Activated CD8-positive, alpha-beta T cell treated with anti-CD3 and anti-CD28 coated beads for 36 hours (primary cell): ENCODE measurements around the gene KRTAP27-1. TPM values are rescaled to one million over a fixed set of nuclear protein-coding genes. Genes with fewer than 3 reads are reported as not detected.

Experiments
- ATAC-seq: fragments of 200-7000 bp; cut with Tn5 transposase; one replicate; pipeline ENCODE4 v1.10.0; 2021; ENCODE audit warnings: mild to moderate bottlenecking, moderate library complexity
- CTCF ChIA-PET: fragments of 350-600 bp; sonication (Branson Sonifier 250); formaldehyde crosslinking; loops from one replicate; lab custom pipeline; 2021; ENCODE audit warnings: antibody characterized with exemption; lab: Charles Lee
- POLR2A ChIA-PET: fragments of 350-600 bp; sonication (Branson Sonifier 250); formaldehyde crosslinking; loops from one replicate; lab custom pipeline; 2021; ENCODE audit warnings: antibody characterized with exemption; lab: Charles Lee
- DNase-seq: peaks from one replicate; pipeline ENCODE4 v3.0.0-alpha.2; 2020
- H3K27ac Mint-ChIP-seq: one replicate; pipeline ENCODE4 v1.8.0; 2021; ENCODE audit warnings: mild to moderate bottlenecking, mixed read lengths
- H3K27me3 Mint-ChIP-seq: one replicate; pipeline ENCODE4 v1.8.0; 2021; ENCODE audit warnings: mixed read lengths
- H3K36me3 Mint-ChIP-seq: one replicate; pipeline ENCODE4 v1.8.0; 2021; ENCODE audit warnings: low read depth, mixed read lengths
- H3K4me1 Mint-ChIP-seq: one replicate; pipeline ENCODE4 v1.8.0; 2021; ENCODE audit warnings: low read depth, mixed read lengths
- H3K4me3 Mint-ChIP-seq: one replicate; pipeline ENCODE4 v1.8.0; 2021; ENCODE audit warnings: mild to moderate bottlenecking, moderate library complexity, mixed read lengths
- H3K9me3 Mint-ChIP-seq: one replicate; pipeline ENCODE4 v1.8.0; 2021; ENCODE audit warnings: mixed read lengths
- intact Hi-C: fragments of 100-400 bp; cut with micrococcal nuclease; formaldehyde crosslinking; loops from one replicate; pipeline ENCODE4 v1.10.0; 2022
- total RNA-seq, 2 experiments: library from RNA; stranded (reverse); gene quantifications; one replicate each; pipeline ENCODE4 v1.2.3, GENCODE V29; 2021
- TF ChIP-seq, protein P1 (sequence below): fragments of 200-600 bp; IDR thresholded peaks from one replicate; pipeline ENCODE4 v1.8.0; 2022; ENCODE audit warnings: antibody characterized with exemption, mild to moderate bottlenecking

The KRTAP27-1 gene
- total RNA-seq, 2 experiments from 2014 or later, result not detected

DNA sequence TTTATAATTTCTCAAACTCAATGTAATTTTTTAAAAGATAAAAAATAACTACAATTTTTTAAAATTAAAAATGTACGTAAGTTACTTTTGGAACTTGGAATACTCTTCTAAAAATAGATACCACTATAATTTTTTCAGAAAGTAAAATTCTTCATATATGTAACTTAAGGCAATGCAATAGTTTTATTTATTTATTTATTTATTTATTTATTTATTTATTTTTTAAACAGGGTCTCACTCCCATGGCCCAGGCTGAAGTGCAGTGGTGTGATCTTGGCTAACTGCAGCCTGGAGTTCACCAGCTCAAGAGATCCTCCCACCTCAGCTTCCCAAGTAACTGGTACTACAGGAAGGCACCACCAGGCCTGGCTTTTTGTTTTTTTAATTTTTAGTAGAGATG is 14.0 kb upstream of the KRTAP27-1 start:
- ATAC-seq, result no peak
- no peaks in the 10 kb centered on the region for H3K9me3 Mint-ChIP-seq
- ChIA-PET POLR2A (no interaction called here), CTCF (interaction anchor here (0.6 kb wide), 1 partner anchor 847 kb away, joined by 3 read pairs; no protein-coding TSS in a partner anchor)
- peaks cover 3% of the 10 kb centered on the region for H3K27me3 Mint-ChIP-seq
- H3K4me1 Mint-ChIP-seq, result no peaks in the 10 kb centered on the region
- no peak overlapping the region for H3K27ac Mint-ChIP-seq
- TF ChIP-seq, protein P1, sequence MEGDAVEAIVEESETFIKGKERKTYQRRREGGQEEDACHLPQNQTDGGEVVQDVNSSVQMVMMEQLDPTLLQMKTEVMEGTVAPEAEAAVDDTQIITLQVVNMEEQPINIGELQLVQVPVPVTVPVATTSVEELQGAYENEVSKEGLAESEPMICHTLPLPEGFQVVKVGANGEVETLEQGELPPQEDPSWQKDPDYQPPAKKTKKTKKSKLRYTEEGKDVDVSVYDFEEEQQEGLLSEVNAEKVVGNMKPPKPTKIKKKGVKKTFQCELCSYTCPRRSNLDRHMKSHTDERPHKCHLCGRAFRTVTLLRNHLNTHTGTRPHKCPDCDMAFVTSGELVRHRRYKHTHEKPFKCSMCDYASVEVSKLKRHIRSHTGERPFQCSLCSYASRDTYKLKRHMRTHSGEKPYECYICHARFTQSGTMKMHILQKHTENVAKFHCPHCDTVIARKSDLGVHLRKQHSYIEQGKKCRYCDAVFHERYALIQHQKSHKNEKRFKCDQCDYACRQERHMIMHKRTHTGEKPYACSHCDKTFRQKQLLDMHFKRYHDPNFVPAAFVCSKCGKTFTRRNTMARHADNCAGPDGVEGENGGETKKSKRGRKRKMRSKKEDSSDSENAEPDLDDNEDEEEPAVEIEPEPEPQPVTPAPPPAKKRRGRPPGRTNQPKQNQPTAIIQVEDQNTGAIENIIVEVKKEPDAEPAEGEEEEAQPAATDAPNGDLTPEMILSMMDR, result no peak
- no peak for DNase-seq
- no peaks in the 10 kb centered on the region for H3K36me3 Mint-ChIP-seq
- no peak overlapping the region for H3K4me3 Mint-ChIP-seq
- intact Hi-C loops, result no loop called here

DNA sequence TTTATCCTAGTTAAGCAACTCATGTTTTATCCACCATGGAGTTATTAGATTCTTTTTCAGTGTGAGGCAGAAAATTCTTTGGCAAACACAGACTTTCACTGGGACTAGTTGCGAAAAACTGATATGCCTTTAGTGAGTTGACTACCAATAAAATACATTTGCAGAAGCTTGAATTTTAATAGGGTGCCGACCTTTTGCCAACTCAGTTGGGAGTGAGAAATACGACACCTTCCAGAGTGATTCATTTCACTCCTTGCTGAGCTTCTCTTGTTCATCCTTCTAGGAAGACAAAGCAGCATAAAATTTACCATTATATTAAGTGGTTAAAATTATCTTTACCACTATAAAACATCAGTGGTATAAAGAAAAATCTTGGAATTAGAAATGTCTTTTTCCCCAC is 12.1 kb upstream of the KRTAP27-1 start:
- ChIA-PET CTCF (interaction anchor here (1.2 kb wide), 1 partner anchor 9 kb away, joined by 4 read pairs; no protein-coding TSS in a partner anchor), POLR2A (no interaction called here)
- no peak overlapping the region for H3K27ac Mint-ChIP-seq
- TF ChIP-seq, protein P1, result no peak
- no peaks in the 10 kb centered on the region for H3K36me3 Mint-ChIP-seq
- ATAC-seq (no peak), DNase-seq (no peak)
- H3K9me3 Mint-ChIP-seq, result no peaks in the 10 kb centered on the region
- intact Hi-C loops, result no loop called here
- peaks cover 1% of the 10 kb centered on the region for H3K27me3 Mint-ChIP-seq
- H3K4me3 Mint-ChIP-seq, result no peak overlapping the region
- no peaks in the 10 kb centered on the region for H3K4me1 Mint-ChIP-seq

DNA sequence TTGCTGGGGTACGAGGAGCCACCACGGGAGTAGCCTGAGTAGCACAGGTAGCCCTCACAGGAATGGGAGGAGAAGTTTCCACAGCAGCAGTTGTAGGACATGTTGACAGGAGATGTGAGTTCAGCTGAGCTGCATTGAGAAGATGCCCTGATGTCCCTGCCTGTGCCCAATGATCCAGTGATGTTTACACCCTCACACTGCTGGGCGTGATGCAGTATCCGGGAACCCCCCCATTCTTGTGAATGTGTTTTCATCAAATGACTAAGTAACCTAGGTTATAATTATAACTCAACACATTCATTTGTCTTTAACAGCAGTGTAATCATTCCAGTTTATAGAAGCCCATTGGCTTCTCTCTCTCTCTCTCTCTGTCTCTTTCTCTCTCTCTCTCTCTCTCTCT is 11.0 kb upstream of the KRTAP27-1 start, which contains the start of gene KRTAP23-1:
Gene KRTAP23-1 (minus strand): TSS at position 101 of the 400 bp plus-strand sequence. CDS start 0 bp downstream, at position 101.
- Mint-ChIP-seq H3K36me3 (no peaks in the 10 kb centered on the region), H3K27me3 (no peaks in the 10 kb centered on the region), H3K4me1 (no peaks in the 10 kb centered on the region), H3K9me3 (no peaks in the 10 kb centered on the region), H3K4me3 (no peak within 1 kb of the TSS), H3K27ac (no peak within 1 kb of the TSS)
- intact Hi-C loops, result no loop called here
- TF ChIP-seq, protein P1, result no peak
- ATAC-seq, result no peak
- ChIA-PET CTCF (no interaction called here), POLR2A (no interaction called here)
- no peak for DNase-seq

DNA sequence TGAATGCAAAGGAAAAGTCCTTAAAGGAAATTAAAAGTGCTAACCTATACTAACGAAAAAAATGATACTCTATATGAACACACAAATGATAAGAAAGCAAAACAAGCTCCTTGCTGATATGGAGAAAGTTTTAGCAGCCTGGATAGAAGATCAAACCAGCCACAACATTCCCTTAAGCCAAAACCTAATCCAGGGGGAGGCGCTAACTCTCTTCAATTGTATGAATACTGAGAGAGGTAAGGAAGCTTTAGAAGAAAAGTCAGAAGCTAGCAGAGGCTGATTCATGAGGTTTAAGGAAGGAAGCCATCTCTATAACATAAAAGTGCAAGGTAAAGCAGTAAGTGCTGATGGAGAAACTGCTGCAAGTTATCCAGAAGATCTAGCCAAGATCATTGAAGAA is 7.5 kb upstream of the KRTAP27-1 start:
- Mint-ChIP-seq H3K4me3 (no peak overlapping the region), H3K9me3 (no peaks in the 10 kb centered on the region), H3K27ac (no peak overlapping the region), H3K36me3 (no peaks in the 10 kb centered on the region), H3K27me3 (peaks cover 6% of the 10 kb centered on the region), H3K4me1 (no peaks in the 10 kb centered on the region)
- ChIA-PET POLR2A (no interaction called here), CTCF (no interaction called here)
- ATAC-seq, result no peak
- intact Hi-C loops, result no loop called here
- TF ChIP-seq, protein P1, result no peak
- DNase-seq, result no peak

DNA sequence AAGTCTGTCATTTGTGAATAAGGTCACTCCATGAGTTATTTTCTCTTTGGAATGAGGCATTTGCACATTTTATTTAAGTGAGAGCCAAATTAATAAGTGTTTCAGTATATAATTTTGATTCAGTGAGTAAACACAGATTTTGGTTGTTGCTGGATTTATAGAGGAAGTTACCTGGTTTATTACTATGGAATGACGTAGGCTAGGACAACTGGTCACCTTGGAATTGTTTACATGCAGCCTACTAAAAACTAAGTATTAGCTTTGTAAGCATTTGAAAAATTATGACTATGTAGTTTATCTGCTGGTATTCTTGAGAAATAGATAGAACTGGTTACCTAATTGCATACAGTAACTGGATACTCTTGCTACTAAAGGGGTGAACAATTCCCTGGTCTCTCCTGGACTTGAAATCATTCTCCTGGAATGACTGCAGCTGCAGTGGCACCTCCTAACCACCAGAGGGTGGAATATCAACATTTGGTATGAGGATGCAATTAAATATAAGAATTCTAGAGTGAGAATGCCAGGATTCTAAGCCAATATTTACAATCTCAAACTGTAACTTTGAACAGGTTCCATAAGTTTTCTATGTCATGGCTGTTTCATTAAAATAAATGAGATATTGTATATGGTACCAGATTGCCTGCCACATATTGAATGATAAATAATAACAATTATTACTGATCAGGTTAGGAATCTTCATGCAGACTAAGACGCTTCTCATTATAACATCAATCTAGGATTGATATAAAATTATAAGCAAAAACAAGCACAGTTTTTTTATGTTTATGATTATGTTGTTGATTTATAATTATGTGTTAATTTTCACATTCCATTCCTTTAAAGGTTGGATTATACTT is 3.5 kb upstream of the KRTAP27-1 start:
- no peak overlapping the region for H3K27ac Mint-ChIP-seq

More for the DNA sequence above, 3.5 kb upstream of the KRTAP27-1 start:
- TF ChIP-seq, protein P1, result peak; percentile 84
- intact Hi-C loops, result no loop called here
- ChIA-PET POLR2A (no interaction called here), CTCF (interaction anchor here (1.0 to 1.9 kb wide), 7 partner anchors 8 to 745 kb away, joined by 3 to 6 read pairs (median 4); no protein-coding TSS in a partner anchor)
- Mint-ChIP-seq H3K36me3 (no peaks in the 10 kb centered on the region), H3K4me3 (no peak overlapping the region), H3K27me3 (peaks cover 6% of the 10 kb centered on the region), H3K9me3 (no peaks in the 10 kb centered on the region), H3K4me1 (no peaks in the 10 kb centered on the region)
- DNase-seq (peak; percentile 43), ATAC-seq (no peak)
